Measurements from ENCODE around the gene SOX8.
A peak's percentile ranks its signal among the peaks of the same experiment; 100 is the strongest.

The SOX8 gene

DNA sequence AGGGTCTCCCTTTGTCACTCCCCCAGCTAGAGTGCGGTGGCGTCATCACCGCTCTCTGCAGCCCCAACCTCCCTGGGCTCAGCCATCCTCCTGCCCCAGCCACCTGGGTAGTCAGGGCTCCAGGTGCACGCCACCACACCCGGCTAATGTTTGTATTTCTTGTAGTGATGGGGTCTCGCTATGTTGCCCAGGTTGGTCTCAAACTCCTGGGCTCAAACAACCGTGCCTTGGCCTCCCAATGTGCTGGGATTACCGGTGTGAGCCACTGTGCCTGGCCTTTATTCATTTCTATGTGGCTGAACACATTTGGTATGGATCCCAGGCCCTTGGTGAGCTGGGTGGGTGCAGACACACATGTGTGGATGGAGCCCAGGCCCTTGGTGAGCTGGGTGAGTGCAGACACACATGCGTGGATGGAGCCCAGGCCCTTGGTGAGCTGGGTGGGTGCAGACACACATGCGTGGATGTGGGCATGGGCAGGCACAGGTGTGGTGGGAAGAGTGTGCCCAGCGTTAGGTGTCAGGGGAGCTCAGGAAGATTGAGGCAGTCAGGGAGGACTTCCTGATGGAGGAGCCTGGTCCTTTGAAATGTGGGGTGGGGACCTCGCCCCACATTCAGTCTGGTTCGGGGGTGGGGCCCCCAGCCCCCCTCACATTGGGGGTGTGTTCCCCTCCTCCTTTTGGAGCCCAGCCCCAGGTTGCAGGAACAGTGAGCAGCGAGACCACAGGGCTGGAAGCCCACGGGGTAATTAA lies 37.1 kb downstream of the SOX8 start:
- H3K4me3 ChIP-seq, result peak overlapping the region; percentile 68
- TF ChIP-seq CTCF (IDR thresholded peaks at IDR 0.05), result no peak
- DNase-seq (ENCODE audit: low spot score), result no peak
- peak overlapping the region; percentile 46 to 75 for H3K27ac ChIP-seq

GRCh38 chr16:1019231-1020090 lies 37.9 kb downstream of the SOX8 start:
- peak overlapping the region; percentile 68 for H3K4me3 ChIP-seq
- TF ChIP-seq CTCF (IDR thresholded peaks at IDR 0.05), result no peak
- no peak for DNase-seq (ENCODE audit: low spot score)
- H3K27ac ChIP-seq, result peak overlapping the region; percentile 46 to 75

- DNase-seq (ENCODE audit: low spot score), result no peak
- TF ChIP-seq CTCF (IDR thresholded peaks at IDR 0.05), result no peak
- Histone ChIP-seq H3K27ac (peak overlapping the region in 1 of 2 donors; percentile 75), H3K4me3 (peak overlapping the region; percentile 68)
Observed at GRCh38 chr16:1020091-1020399, 38.5 kb downstream of the SOX8 start.

DNA sequence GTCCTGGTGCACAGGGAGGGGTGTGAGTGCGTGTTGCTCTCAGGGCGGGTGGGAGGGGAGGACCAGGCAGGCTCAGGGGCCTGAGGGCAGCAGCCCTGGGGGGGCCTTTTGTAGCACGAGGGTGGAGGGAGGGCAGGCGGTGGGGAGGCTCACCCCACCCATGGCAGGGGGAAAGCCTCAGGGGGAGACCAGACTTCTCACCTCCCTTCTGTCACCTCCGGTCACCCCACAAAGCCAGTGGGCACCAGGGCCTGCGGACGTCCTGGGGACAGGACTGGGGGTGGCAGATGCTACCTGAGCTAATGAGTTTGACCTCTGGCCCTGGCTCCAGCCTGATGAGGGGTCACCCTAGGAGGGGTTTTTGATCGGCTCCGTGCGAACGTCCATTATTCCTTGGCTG lies 39.0 kb downstream of the SOX8 start:
- no peak for DNase-seq (ENCODE audit: low spot score)
- no peak overlapping the region for H3K4me3 ChIP-seq
- no peak for TF ChIP-seq CTCF (IDR thresholded peaks at IDR 0.05)
- no peak overlapping the region for H3K27ac ChIP-seq

DNA sequence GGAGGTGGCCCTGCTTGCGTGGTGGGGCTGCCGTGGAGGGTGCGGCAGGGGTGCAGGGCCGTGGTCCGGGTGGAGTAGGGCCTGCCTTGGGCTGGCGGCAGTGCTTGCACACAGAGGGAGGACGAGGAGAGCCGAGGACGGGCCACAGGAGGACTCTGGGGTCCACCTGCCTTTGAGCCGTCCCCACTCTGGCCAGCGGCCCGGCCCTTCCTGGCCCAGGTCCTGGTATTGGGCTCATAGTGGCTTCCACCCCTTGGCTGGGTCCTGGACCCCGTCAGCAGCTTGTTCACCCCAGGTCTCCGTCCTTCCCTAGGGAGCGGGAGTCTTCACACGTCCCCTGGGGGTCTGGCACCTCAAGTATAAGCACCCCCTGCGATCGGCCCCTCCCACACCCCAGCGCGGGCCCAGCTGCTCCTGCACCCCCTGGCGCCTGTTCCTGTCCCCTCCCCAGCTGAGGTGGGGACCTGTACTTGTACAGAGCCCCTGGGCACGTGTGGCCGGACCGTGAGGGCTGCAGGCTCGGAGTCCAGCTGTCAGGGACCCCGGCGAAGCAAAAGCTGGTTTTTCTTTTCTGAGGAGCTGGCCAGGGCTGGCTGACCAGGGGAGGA lies 40.1 kb downstream of the SOX8 start:
- no peak for DNase-seq (ENCODE audit: low spot score)

GRCh38 chr16:1022466-1022865 lies 40.9 kb downstream of the SOX8 start:
- DNase-seq (ENCODE audit: low spot score), result no peak
- Histone ChIP-seq H3K4me3 (no peak overlapping the region), H3K27ac (no peak overlapping the region)
- TF ChIP-seq CTCF (IDR thresholded peaks at IDR 0.05), result no peak

More for the DNA sequence above, 40.1 kb downstream of the SOX8 start:
- Histone ChIP-seq H3K4me3 (no peak overlapping the region), H3K27ac (no peak overlapping the region)
- no peak for TF ChIP-seq CTCF (IDR thresholded peaks at IDR 0.05)
